Measurements from ENCODE around the gene RBMS3. TPM values are rescaled to one million over a fixed set of nuclear protein-coding genes. Genes with fewer than 3 reads are reported as not detected.

Gene RBMS3
- total RNA-seq, 2 donors from 2014 or later: 87.1 to 109 TPM

GRCh38 chr3:29972320-29972993 lies 691.6 kb downstream of the RBMS3 start:
- no peak for DNase-seq (ENCODE audit: low spot score)
- intact Hi-C loops (cut with DNase I): no loop called here

- DNase-seq (ENCODE audit: low spot score): no peak
- intact Hi-C loops (cut with DNase I): no loop called here
Observed at GRCh38 chr3:29973763-29974162, 692.9 kb downstream of the RBMS3 start.

GRCh38 chr3:29976871-29977270 lies 696.0 kb downstream of the RBMS3 start:
- intact Hi-C loops (cut with DNase I): no loop called here
- DNase-seq (ENCODE audit: low spot score): no peak

- no peak for DNase-seq (ENCODE audit: low spot score)
- intact Hi-C loops (cut with DNase I): no loop called here
Observed at GRCh38 chr3:29977360-29977759, 696.5 kb downstream of the RBMS3 start.

- intact Hi-C loops (cut with DNase I): no loop called here
- DNase-seq (ENCODE audit: low spot score): no peak
Observed at GRCh38 chr3:29978036-29978435, 697.2 kb downstream of the RBMS3 start.

DNA sequence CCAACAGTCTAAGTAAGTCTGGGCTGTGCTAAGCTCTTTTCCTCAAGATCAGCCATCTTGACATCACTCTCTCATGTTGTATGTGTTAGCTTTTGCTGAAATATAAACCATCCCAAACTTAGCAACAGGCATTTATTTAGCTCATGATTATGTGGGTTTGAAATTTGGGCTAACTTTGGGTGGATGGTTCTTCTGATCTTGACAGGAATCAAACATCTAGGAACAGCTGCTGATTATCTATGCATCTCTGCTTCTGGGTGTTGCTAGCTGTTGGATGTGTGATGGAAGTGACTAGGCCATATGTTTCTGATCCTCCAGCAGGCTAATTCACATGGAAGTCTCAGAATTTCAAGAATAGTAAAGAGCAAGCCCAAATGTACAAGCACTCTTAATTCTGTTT lies 710.3 kb downstream of the RBMS3 start:
- DNase-seq (ENCODE audit: low spot score): no peak
- intact Hi-C loops (cut with DNase I): no loop called here

DNA sequence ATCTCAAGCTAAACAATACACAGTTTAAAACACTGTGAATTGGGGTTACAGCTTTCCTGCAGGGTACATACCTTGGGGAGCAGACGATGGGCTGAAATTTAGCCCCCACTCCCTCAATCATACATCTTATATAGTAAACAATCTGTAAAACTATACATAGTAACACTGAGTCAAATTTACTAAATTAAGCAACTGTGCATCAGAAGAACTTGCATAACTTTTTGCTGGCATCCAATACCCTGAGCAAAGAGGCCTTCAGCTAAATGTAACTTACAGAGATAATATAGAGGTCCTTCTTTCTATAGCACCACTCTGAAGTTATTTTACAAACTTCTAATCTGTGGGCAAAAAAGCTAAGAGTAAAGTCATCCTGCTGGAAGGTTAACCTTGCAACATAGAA lies 721.9 kb downstream of the RBMS3 start:
- DNase-seq (ENCODE audit: low spot score): no peak
- intact Hi-C loops (cut with DNase I): loop anchor here in 1 of 2 donors (10.0 kb wide), 1 partner anchor 348 kb away; no protein-coding TSS in a partner anchor

GRCh38 chr3:30003741-30004140 lies 722.9 kb downstream of the RBMS3 start:
- no peak for DNase-seq (ENCODE audit: low spot score)
- intact Hi-C loops (cut with DNase I): loop anchor here in 1 of 2 donors (10.0 kb wide), 1 partner anchor 349 kb away; no protein-coding TSS in a partner anchor

GRCh38 chr3:30004481-30004880 lies 723.6 kb downstream of the RBMS3 start:
- no peak for DNase-seq (ENCODE audit: low spot score)
- intact Hi-C loops (cut with DNase I): loop anchor here in 1 of 2 donors (10.0 kb wide), 1 partner anchor 350 kb away; no protein-coding TSS in a partner anchor

GRCh38 chr3:30006111-30006510 lies 725.2 kb downstream of the RBMS3 start:
- DNase-seq (ENCODE audit: low spot score): no peak
- intact Hi-C loops (cut with DNase I): loop anchor here in 1 of 2 donors (10.0 kb wide), 1 partner anchor 351 kb away; no protein-coding TSS in a partner anchor

- DNase-seq (ENCODE audit: low spot score): no peak
Observed at GRCh38 chr3:30007668-30008067, 726.8 kb downstream of the RBMS3 start.

DNA sequence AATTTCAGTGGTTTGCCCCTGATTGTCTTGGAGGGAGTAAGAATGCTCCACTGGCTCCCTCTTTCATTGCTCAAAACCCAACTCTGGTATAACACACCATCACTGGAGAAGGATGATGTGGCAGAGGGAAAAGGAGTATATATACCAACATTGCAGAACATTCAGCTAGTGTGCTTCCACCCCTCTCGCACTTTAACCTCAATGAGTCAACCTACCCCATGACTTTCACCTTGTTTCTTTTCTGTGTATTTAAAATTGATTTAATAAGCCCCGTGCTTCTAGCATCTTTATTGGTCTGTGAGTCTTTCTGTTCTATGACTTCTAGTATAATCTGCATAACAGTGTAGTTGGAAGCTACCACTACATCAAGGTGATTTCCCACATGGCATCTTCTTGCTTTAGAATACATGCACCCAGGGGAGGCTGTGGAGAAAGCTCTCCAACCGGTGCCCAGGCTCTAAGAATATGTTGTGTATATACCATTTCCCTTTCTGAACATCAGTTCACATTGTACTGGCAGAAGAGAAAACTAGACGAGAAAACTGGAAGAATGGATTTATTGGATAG lies 730.4 kb downstream of the RBMS3 start:
- intact Hi-C loops (cut with DNase I): no loop called here
- DNase-seq (ENCODE audit: low spot score): no peak

More at GRCh38 chr3:30007668-30008067, 726.8 kb downstream of the RBMS3 start:
- intact Hi-C loops (cut with DNase I): loop anchor here in 1 of 2 donors (10.0 kb wide), 1 partner anchor 353 kb away; no protein-coding TSS in a partner anchor

DNA sequence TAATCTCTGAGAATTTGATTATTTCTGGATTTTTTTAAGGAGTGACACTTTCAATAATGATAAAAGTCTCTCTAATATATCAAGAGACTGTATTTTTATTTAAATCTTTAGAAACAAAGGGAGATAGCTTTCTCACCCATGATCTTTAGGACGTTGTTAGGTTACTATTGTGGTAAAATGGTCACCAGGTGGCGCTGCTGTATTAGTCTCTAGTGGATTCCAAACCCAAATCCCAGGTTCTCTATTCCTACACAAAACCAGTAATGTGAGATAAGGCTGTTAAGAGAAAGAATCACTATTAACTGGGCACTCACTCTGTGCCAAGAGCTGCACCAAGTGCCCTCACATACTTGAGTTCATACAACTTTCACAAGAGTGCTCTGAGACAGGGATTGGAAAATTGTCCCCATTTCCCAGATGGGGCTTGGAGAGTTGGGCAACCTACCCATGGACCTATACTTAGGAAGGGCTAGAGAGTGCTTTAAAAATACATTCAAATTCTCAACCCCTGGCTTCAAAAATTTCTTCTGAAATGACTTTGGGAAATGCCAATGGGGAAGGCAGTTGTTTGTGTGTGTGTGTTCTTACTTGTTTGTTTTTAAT lies 732.2 kb downstream of the RBMS3 start:
- peak; percentile 81 for DNase-seq (ENCODE audit: low spot score)
- intact Hi-C loops (cut with DNase I): no loop called here

DNA sequence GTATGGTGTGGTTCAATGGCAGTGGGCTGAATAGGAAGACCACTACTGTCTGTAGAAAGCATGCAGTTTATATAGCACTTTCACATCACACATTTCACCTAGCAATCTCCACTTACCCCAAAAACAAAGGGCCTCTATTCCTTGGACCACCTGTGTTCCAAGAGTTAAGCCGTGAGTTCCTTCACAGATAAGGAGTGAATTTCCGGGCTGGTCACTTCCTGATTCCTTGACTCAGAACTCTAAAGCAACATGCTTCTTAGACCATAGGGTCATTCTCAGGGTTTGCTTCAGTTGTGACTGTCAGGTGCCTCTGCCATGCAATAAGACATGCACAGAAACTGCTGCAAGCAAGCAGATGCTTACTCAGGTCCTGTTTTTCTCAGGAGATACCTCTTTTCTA lies 737.0 kb downstream of the RBMS3 start:
- intact Hi-C loops (cut with DNase I): loop anchor here in 1 of 2 donors (5.0 kb wide), 1 partner anchor 684 kb away; no protein-coding TSS in a partner anchor
- DNase-seq (ENCODE audit: low spot score): no peak

- no peak for DNase-seq (ENCODE audit: low spot score)
- intact Hi-C loops (cut with DNase I): no loop called here
Observed at GRCh38 chr3:30020380-30020779, 739.5 kb downstream of the RBMS3 start.

DNA sequence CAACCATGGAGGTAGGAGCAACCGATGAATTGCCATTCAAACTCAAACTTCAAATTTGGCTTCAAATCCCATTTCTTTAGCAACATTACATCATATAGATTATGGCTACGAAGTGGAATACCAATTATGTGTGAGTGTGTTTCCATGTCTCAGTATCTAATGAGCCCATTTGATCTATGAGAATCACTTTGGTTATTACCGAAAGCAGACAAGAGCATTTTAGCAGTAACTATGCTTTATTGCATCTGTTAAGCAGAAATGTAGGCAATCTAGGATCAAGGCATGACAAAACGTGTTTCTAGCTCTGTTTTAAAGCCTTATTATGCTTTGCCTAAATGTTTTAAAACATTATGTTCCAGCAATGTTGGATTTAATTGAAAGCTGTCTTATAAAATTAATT lies 743.6 kb downstream of the RBMS3 start:
- no peak for DNase-seq (ENCODE audit: low spot score)
- intact Hi-C loops (cut with DNase I): no loop called here

- no peak for DNase-seq (ENCODE audit: low spot score)
- intact Hi-C loops (cut with DNase I): no loop called here
Observed at GRCh38 chr3:30026851-30027250, 746.0 kb downstream of the RBMS3 start.

- intact Hi-C loops (cut with DNase I): no loop called here
- no peak for DNase-seq (ENCODE audit: low spot score)
Observed at GRCh38 chr3:30034246-30034991, 753.5 kb downstream of the RBMS3 start.

- DNase-seq (ENCODE audit: low spot score): no peak
- intact Hi-C loops (cut with DNase I): no loop called here
Observed at GRCh38 chr3:30035935-30036567, 755.2 kb downstream of the RBMS3 start.

Measured in posterior vena cava (tissue), 2 donors.